Activated naive CD4-positive, alpha-beta T cell treated with anti-CD3 and anti-CD28 coated beads, Interleukin-2, amount 50 U/mL, for 16 hours (primary cell): ENCODE measurements around the gene AMPH.
"Not testable (repeated sequence)": the region's sequence is repeated elsewhere in the genome, so short reads cannot be mapped to it uniquely, and the experiment has no call there.

Source experiments
- DNase-seq: peaks from one replicate; pipeline ENCODE4 v3.0.0-alpha.2; 2020

The AMPH gene

DNA sequence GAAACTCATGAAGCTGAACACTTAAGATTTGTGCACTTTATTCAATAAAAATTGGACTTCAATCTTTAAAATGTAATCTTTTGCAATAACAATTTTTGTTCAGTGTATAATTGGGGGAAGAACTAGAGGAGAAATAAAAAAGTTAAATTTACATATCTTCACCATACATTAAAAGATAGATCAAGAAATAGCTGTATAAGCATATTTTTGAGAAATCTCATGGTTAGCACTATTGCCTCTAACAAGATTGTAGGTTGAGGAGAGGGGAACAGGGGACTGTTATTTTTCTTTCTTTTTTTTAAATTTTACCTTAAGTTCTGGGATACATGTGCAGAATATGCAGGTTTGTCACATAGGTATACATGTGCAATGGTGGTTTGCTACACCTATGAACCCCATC lies 5.3 kb downstream of the AMPH start:
- no peak for DNase-seq

DNA sequence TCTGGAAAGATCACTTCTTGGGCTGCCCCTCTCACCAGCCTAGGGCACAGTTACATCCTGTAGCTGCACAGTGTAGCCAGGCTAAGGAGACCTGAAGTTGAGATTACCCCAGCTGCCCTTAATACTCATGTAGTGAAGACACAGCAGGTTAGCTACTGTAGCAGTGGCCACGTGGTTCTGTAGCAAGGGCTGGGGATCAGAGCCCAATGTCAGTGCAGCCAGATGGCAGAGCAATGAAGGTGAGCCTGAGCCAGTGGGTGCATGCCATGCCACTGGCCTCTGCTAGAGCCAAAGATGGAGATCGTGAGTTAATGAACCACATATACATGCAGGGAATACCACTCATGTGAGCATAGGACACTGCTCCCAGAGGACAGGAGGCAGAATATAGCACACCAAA lies 15.5 kb downstream of the AMPH start:
- DNase-seq, result no peak

DNA sequence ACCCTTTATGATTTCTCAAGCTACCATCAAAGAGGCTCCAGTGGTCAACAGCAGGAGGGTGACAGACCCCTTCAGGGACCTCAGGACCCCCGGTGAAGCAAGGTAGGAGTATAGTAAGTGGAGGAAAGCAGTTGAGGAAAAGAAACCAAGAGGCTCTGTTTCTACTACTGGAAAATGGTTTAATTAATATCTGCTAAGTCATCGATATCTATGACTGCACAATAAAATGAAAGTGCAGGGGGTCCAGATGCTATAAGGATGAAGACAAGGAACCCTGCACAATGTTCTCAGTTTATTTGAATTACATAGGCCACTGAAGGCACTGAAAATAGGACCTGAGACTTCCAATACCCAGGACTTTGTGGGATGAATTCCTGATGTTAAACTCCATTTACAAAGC lies 23.7 kb downstream of the AMPH start:
- DNase-seq, result no peak

DNA sequence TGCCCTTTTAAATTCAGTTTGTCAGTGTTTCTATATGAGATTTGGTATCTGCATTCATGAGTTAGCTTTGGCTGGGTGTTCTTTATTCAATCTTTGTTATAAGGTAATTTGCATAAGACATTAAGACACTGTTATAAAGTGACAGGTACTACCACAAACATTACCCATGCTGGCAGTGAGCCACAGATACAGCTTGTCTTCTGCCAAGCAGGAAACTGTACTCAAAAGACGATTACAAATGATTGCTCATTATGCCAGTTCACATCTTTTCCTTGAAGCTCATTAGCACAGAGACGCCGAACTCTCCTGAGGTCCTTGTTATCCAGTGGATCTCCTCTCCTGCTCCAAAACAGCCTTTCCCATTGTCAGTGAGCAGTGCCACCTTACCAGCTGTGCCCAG lies 30.4 kb downstream of the AMPH start:
- no peak for DNase-seq

GRCh38 chr7:38594949-38595348 lies 36.2 kb downstream of the AMPH start:
- no peak for DNase-seq

DNA sequence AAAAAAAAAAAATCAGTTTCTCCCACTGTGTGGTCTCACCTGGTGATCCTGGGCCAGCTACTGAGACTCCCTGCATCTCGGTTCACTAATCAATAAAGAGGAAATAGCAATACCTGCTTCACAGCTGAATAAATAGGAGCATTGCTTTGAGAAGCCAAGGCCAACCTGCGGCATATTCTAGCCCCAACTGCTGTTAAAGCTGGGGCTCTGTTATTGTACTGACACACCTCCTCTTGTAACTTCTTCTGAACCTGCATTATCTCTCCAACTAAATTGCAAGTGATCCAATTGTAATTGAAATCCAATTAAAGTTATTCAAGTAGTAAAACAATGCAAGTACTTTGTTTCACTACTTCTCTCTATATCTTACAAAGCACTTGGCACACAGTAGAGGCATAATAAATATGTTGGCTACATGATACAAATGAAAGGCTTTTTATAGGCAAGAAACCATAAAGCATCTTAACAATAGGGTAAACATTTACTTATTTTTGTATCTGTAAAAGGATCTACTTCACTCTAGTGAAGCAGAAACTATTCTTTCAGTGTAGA lies 38.4 kb downstream of the AMPH start:
- no peak for DNase-seq

GRCh38 chr7:38585572-38586354 lies 45.4 kb downstream of the AMPH start:
- no peak for DNase-seq

DNA sequence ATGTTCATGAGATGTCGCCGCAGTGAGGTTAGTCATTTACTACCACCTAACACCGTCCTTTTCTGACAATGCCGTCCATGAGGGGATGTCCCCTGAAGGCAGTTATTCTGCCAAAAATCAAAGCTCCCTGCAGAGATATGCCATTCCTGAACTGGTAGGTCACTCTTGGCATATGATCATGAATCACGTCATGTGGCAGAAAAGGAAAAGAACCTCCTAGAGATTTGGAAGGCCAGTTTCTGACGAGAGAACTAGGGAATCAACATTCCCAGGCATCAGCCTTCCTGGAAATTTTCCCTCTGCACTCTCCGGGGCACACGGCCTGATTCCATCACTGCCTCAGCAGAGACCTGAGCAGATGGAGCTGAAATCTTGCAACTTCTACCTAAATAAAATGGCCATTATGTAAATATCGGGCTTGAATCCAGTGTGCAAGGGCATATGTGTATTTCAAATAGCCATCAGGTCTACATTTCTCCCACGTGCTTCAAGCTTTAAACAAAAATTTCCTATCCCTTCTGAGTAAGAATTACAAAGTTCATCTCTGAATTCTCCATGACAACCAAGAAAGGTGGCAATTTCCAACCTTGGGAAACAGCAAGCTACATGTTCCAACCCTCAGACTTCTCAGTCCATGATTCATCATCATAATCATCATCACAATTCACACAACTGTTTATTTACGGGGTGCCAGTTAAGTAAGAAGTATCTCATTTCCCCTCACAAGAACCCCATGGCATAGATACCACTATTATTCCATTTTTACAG lies 46.5 kb downstream of the AMPH start:
- no peak for DNase-seq

GRCh38 chr7:38580485-38580884 lies 50.7 kb downstream of the AMPH start:
- no peak for DNase-seq

GRCh38 chr7:38574086-38574485 lies 57.1 kb downstream of the AMPH start:
- DNase-seq, result no peak

GRCh38 chr7:38571620-38572019 lies 59.6 kb downstream of the AMPH start:
- not testable (repeated sequence) for DNase-seq

GRCh38 chr7:38568497-38568896 lies 62.7 kb downstream of the AMPH start:
- DNase-seq, result no peak

DNA sequence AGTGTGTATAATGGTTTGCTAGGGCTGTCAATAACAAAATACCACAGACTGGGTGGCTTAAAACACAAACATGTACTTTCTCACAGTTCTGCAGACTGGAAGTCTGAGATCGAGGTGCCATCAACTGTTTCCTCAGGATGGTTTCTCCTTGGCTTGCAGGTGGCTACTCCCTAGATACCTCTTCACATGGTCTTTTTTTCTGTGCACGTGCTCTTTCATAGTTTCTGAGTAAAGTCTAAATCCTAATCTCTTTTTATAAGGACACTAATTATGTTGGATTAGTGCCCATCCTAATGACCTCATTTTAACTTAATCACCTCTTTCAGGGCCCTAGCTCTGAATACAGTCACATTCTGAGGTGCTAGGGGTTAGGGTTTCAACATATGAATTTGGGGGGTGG lies 65.9 kb downstream of the AMPH start:
- no peak for DNase-seq

- no peak for DNase-seq
These were observed 67.4 kb downstream of the AMPH start for GRCh38 chr7:38563741-38564140.

DNA sequence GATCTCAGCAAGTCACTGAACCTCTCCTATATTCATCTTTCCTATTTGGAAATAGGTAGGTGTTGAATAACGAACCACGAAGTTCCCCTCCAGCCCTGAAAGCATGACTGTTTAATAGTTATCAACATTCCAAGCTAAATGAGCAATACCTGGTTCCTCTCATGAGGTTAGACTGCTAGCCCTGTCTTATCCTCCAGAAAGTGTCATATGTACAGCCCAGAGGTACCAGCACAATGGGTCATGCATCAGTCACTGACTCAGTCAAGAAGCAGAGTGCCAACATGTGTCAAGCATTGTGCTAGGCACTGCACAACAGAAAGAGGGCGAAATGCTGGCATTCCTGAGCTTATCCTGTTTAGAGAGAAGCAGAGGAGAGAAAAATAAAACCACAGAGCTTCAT lies 70.0 kb downstream of the AMPH start:
- no peak for DNase-seq

- DNase-seq, result no peak
These were observed 72.3 kb downstream of the AMPH start for GRCh38 chr7:38558761-38559345.

- no peak for DNase-seq
These were observed 76.6 kb downstream of the AMPH start for GRCh38 chr7:38554586-38554985.

- DNase-seq, result no peak
These were observed 80.3 kb downstream of the AMPH start for GRCh38 chr7:38550836-38551235.

DNA sequence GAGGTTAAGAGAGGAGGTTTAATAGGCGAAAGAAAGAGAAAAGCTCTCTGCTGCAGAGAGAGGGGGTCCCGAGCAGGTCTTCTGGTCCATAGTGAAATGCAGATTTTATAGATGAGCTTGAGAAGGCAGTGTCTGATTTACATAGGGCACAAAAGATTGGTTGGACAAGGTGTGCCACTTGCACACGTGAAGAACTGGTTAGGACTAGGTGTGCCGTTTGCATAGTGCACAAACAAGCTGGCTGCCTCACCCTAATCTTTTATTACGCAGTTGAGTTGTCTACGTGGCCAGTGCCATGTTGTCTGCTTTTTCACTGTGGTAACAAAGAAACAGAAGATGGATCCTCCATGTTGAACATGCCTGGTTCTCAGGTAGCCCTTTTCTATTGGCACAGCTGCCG lies 82.6 kb downstream of the AMPH start:
- DNase-seq, result no peak

DNA sequence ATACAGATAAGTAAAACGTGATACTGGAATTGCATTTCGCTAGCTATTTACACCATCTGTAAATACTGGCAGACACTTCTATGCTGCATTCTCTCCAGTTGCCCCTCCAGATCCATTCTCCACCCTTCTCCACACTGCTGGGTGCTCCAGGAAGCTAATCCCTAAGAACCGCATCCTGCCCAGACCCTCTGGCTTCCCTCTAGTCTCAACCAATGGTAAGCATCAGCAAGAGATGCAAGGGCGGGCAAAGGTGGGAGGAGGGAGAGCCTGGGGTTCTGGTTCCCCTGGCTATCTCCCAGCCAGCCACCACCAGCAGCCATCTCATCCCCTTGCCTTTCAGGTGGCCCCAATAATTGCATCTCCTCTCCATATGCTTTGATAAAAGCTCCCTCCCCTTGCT lies 84.4 kb downstream of the AMPH start:
- DNase-seq, result no peak

DNA sequence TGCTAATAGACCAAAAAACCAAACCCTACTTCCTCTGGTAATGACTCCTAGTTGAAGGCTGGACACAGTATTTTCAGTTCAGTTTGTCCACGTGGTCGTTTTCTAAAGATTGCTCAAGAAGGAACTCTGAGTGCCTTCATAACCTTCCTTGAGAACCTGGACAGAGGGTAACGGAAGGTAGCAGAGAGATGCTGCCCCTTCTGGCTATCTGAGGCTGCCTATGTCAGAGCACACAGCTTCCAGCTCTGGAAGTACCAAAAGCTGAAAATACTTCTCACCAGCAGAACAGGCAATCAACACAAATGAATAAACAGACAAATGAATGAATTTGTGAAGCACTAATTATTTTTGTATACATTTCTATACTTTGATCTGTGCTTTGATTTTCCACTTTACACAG lies 85.2 kb downstream of the AMPH start:
- no peak for DNase-seq

DNA sequence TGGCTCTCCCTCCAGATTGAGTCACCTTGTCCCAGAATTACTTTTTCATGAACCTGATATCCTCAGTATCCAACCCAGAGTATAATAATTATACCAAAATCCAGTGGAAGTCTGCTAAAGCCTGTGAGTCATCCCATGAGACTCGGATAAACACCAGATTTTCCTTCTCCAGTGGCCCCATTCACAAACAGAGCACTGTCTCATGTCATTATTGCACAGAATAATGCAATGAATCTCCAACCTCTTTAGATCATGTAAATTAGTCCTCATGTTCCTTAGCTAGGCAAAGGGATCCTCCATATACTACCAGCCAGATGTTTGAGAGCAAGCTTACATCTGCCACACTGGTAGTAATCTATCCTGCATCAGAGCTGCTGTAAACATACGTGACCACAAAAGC lies 89.0 kb downstream of the AMPH start:
- DNase-seq, result no peak

DNA sequence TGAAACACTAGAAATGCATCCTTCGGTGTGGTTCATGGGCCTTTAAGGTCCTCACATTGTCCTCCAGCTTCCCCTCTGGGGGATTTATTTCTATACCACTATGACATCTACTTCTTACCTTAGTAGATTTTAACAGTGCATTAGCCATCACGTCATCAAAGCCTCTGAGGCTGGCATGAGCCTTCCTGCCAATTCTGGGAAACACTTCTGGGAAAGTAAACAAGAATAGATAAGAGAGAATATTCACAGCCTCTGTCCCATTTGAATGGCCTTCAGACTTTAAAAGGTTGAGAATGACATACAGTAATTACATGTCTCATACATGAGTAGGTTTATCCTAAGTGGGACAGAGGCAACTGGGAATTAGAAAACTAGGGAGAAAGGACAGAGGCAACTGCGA lies 89.7 kb downstream of the AMPH start:
- DNase-seq, result no peak
